Motor neuron (in vitro differentiated cells): ENCODE measurements around the gene EYA4. TPM values are rescaled to one million over a fixed set of nuclear protein-coding genes. Genes with fewer than 3 reads are reported as not detected.

ENCODE experiments used
- ATAC-seq, 8 experiments: fragments of 200-7000 bp; cut with Tn5 transposase; replicated peaks in 6 of 8; 2 replicates each; pipeline ENCODE4 v1.8.0; 2021; ENCODE audit warnings: mild to moderate bottlenecking in 8 of 8, moderate library complexity in 8 of 8
- H3K27ac ChIP-seq, 2 donors: fragments of 250-450 bp; sonication (Bioruptor Pico); 2 replicates each; pipeline ENCODE4 v1.9.0; 2021; ENCODE audit warnings: antibody characterized with exemption in 2 of 2, mild to moderate bottlenecking in 2 of 2, moderate library complexity in 1 of 2
- H3K4me1 ChIP-seq, 2 donors: fragments of 250-450 bp; sonication (Bioruptor Pico); replicated peaks in 1 of 2; 2 replicates each; pipeline ENCODE4 v1.6.1; 2021; ENCODE audit warnings: antibody characterized with exemption in 2 of 2, mild to moderate bottlenecking in 2 of 2, moderate library complexity in 1 of 2
- H3K4me3 ChIP-seq, 5 donors: fragments of 250-450 bp; sonication (Bioruptor Pico); 2 replicates each; pipeline ENCODE4 v1.9.0; 2021; ENCODE audit warnings: antibody characterized with exemption in 5 of 5, mild to moderate bottlenecking in 5 of 5, moderate library complexity in 4 of 5
- WGBS, 10 experiments: fragments of 450-650 bp; shearing (Covaris generic); methylation state at CpG; one replicate each; pipeline ENCODE4 v1.0.0; 2022; 5-methylcytosine and 5-hydroxymethylcytosine counted together
- in situ Hi-C, 9 experiments: fragments of 400-800 bp; cut with MboI; loops; one replicate each; pipeline ENCODE4 v1.15.0; 2021; ENCODE audit warnings: low sequenced_read_pairs in 9 of 9, low pct_unique_long_range_greater_than_20kb in 2 of 9; ENCODE audit not compliant: unreplicated experiment in 9 of 9
- total RNA-seq, 8 experiments: library from RNA; unstranded; fragments of 300-600 nt; gene quantifications; 2 replicates each; pipeline versions ENCODE4 v1.2.3 to v1.2.4, GENCODE V29; 2022

The EYA4 gene
- total RNA-seq: 10 to 100 TPM in 4 of 8 experiments, 1 to 10 TPM in 2, under 1 TPM in 2; 0.33 to 52.6 (median 7.2) TPM

- in situ Hi-C loops: no loop called here
- ATAC-seq: peak; percentile 69 to 86 (median 80)
- 0% methylated on average over 2 to 5 of the region's 84 CpGs; no CpG with 5 or more reads in 7 of the 10 experiments for WGBS, 10 experiments
- H3K27ac ChIP-seq: no peak within 1 kb of the TSS
- H3K4me1 ChIP-seq: peaks cover 5% of the 10 kb centered on the region in 2 donors
- peak within 1 kb of the TSS; percentile 38 to 57 (median 48) for H3K4me3 ChIP-seq
These were observed at the start of gene EYA4 for GRCh38 chr6:133241086-133241900. EYA4 (plus strand) TSS chr6:133241357; CDS start chr6:133274781, 33,424 bp downstream.

- no peak for ATAC-seq
- no peak overlapping the region for H3K27ac ChIP-seq
- in situ Hi-C loops: loop anchor here in 2 of 9 experiments (25.0 kb wide), 2 partner anchors 294 to 344 kb away; no protein-coding TSS in a partner anchor
- H3K4me3 ChIP-seq: no peak overlapping the region
- 25 to 100% (median 88%) methylated on average over 1 of the region's 1 CpG; no CpG with 5 or more reads in 2 of the 10 experiments for WGBS, 10 experiments
- peaks cover 0 to 6% of the 10 kb centered on the region in 2 donors for H3K4me1 ChIP-seq
These were observed 47.8 kb upstream of the EYA4 start for GRCh38 chr6:133193396-133193795.

- in situ Hi-C loops: loop anchor here in 2 of 9 experiments (25.0 kb wide), 2 partner anchors 289 to 339 kb away; no protein-coding TSS in a partner anchor
- H3K27ac ChIP-seq: no peak overlapping the region
- peaks cover 0 to 4% of the 10 kb centered on the region in 2 donors for H3K4me1 ChIP-seq
- peak in 1 of 8 experiments; percentile 54 for ATAC-seq
- H3K4me3 ChIP-seq: no peak overlapping the region
- 29 to 75% (median 62%) methylated on average over 1 to 2 of the region's 2 CpGs; no CpG with 5 or more reads in 4 of the 10 experiments for WGBS, 10 experiments
These were observed 42.4 kb upstream of the EYA4 start for GRCh38 chr6:133198725-133199124.

- in situ Hi-C loops: loop anchor here in 1 of 9 experiments (25.0 kb wide), 1 partner anchor 711 kb away; no protein-coding TSS in a partner anchor
- H3K4me3 ChIP-seq: no peak overlapping the region
- H3K4me1 ChIP-seq: peaks cover 0 to 4% of the 10 kb centered on the region in 2 donors
- 29 to 100% (median 86%) methylated on average over 3 to 4 of the region's 4 CpGs for WGBS, 10 experiments
- no peak overlapping the region for H3K27ac ChIP-seq
- no peak for ATAC-seq
These were observed 39.9 kb upstream of the EYA4 start for GRCh38 chr6:133201231-133201630.

- in situ Hi-C loops: loop anchor here in 1 of 9 experiments (25.0 kb wide), 1 partner anchor 710 kb away; no protein-coding TSS in a partner anchor
- Histone ChIP-seq H3K27ac (no peak overlapping the region), H3K4me1 (peaks cover 0 to 4% of the 10 kb centered on the region in 2 donors), H3K4me3 (no peak overlapping the region)
- WGBS, 10 experiments: 33 to 100% (median 74%) methylated on average over 1 to 4 of the region's 4 CpGs
- no peak for ATAC-seq
These were observed 38.4 kb upstream of the EYA4 start for GRCh38 chr6:133202610-133203343.

GRCh38 chr6:133203344-133203697 lies 37.8 kb upstream of the EYA4 start:
- in situ Hi-C loops: loop anchor here in 1 of 9 experiments (25.0 kb wide), 1 partner anchor 709 kb away; no protein-coding TSS in a partner anchor
- ATAC-seq: no peak
- 0 to 100% (median 68%) methylated on average over 1 to 5 of the region's 5 CpGs; no CpG with 5 or more reads in 2 of the 10 experiments for WGBS, 10 experiments
- Histone ChIP-seq H3K4me1 (peaks cover 0 to 4% of the 10 kb centered on the region in 2 donors), H3K27ac (no peak overlapping the region), H3K4me3 (no peak overlapping the region)

GRCh38 chr6:133205304-133205703 lies 35.9 kb upstream of the EYA4 start:
- no peak overlapping the region for H3K4me3 ChIP-seq
- in situ Hi-C loops: loop anchor here in 1 of 9 experiments (25.0 kb wide), 1 partner anchor 707 kb away; no protein-coding TSS in a partner anchor
- no peak for ATAC-seq

GRCh38 chr6:133206942-133207341 lies 34.2 kb upstream of the EYA4 start:
- Histone ChIP-seq H3K27ac (no peak overlapping the region), H3K4me1 (no peaks in the 10 kb centered on the region), H3K4me3 (no peak overlapping the region)
- 22 to 100% (median 75%) methylated on average over 1 to 4 of the region's 5 CpGs; no CpG with 5 or more reads in 1 of the 10 experiments for WGBS, 10 experiments
- in situ Hi-C loops: loop anchor here in 1 of 9 experiments (25.0 kb wide), 1 partner anchor 705 kb away; no protein-coding TSS in a partner anchor
- ATAC-seq: no peak

More at GRCh38 chr6:133205304-133205703, 35.9 kb upstream of the EYA4 start:
- no peak overlapping the region for H3K27ac ChIP-seq
- H3K4me1 ChIP-seq: no peaks in the 10 kb centered on the region

GRCh38 chr6:133207754-133208153 lies 33.4 kb upstream of the EYA4 start:
- H3K4me1 ChIP-seq: no peaks in the 10 kb centered on the region
- in situ Hi-C loops: loop anchor here in 1 of 9 experiments (25.0 kb wide), 1 partner anchor 705 kb away; no protein-coding TSS in a partner anchor
- no peak overlapping the region for H3K27ac ChIP-seq
- ATAC-seq: no peak
- no peak overlapping the region for H3K4me3 ChIP-seq

GRCh38 chr6:133208183-133208755 lies 32.9 kb upstream of the EYA4 start:
- H3K27ac ChIP-seq: no peak overlapping the region
- ATAC-seq: peak in 1 of 8 experiments; percentile 41
- H3K4me1 ChIP-seq: no peaks in the 10 kb centered on the region
- in situ Hi-C loops: loop anchor here in 1 of 9 experiments (25.0 kb wide), 1 partner anchor 704 kb away; no protein-coding TSS in a partner anchor
- H3K4me3 ChIP-seq: no peak overlapping the region
- 20 to 100% (median 69%) methylated on average over 1 to 4 of the region's 4 CpGs for WGBS, 10 experiments

- no peak for ATAC-seq
- in situ Hi-C loops: loop anchor here in 1 of 9 experiments (25.0 kb wide), 1 partner anchor 698 kb away; no protein-coding TSS in a partner anchor
- Histone ChIP-seq H3K27ac (no peak overlapping the region), H3K4me1 (no peaks in the 10 kb centered on the region), H3K4me3 (no peak overlapping the region)
- WGBS, 10 experiments: 0 to 94% (median 40%) methylated on average over 1 to 2 of the region's 2 CpGs; no CpG with 5 or more reads in 1 of the 10 experiments
These were observed 26.9 kb upstream of the EYA4 start for GRCh38 chr6:133214267-133214666.

GRCh38 chr6:133218852-133219251 lies 22.3 kb upstream of the EYA4 start:
- peak in 1 of 8 experiments; percentile 64 for ATAC-seq
- WGBS, 10 experiments: 0 to 89% (median 62%) methylated on average over 1 to 3 of the region's 3 CpGs; no CpG with 5 or more reads in 4 of the 10 experiments
- no peaks in the 10 kb centered on the region for H3K4me1 ChIP-seq
- no peak overlapping the region for H3K4me3 ChIP-seq
- no peak overlapping the region for H3K27ac ChIP-seq
- in situ Hi-C loops: loop anchor here in 1 of 9 experiments (25.0 kb wide), 1 partner anchor 693 kb away; no protein-coding TSS in a partner anchor
